H9 (cell line): Measurements from ENCODE around the gene BTNL8. TPM values are rescaled to one million over a fixed set of nuclear protein-coding genes. Genes with fewer than 3 reads are reported as not detected.

Experiments used
- DNase-seq: peaks from one replicate; pipeline ENCODE4 v3.0.0-alpha.2; 2017
- H2AFZ ChIP-seq: one replicate; pipeline ENCODE4 v1.6.1; 2013; ENCODE audit warnings: mild to moderate bottlenecking, low read length, control low read depth, moderate library complexity
- H2AK5ac ChIP-seq: 2 replicates; pipeline ENCODE4 v1.6.1; 2013; ENCODE audit warnings: low read length, control low read depth, mixed read lengths; ENCODE audit not compliant: insufficient read length
- H2BK120ac ChIP-seq: one replicate; pipeline ENCODE4 v1.6.1; 2013; ENCODE audit warnings: low read depth, mild to moderate bottlenecking, low read length, control low read depth, inconsistent platforms; ENCODE audit not compliant: poor library complexity, severe bottlenecking
- H2BK12ac ChIP-seq: 2 replicates; pipeline ENCODE4 v1.6.1; 2013; ENCODE audit warnings: low read length, control low read depth, mixed read lengths, low read depth; ENCODE audit not compliant: insufficient read length
- H2BK15ac ChIP-seq: 2 replicates; pipeline ENCODE4 v1.6.1; 2013; ENCODE audit warnings: low read depth, low read length, control low read depth
- H2BK20ac ChIP-seq: one replicate; pipeline ENCODE4 v1.6.1; 2013; ENCODE audit warnings: low read depth, mild to moderate bottlenecking, low read length, control low read depth, inconsistent platforms; ENCODE audit not compliant: poor library complexity, severe bottlenecking
- H2BK5ac ChIP-seq: 2 replicates; pipeline ENCODE4 v1.6.1; 2013; ENCODE audit warnings: low read length, control low read depth, mixed read lengths; ENCODE audit not compliant: insufficient read length
- H3K14ac ChIP-seq: 2 replicates; pipeline ENCODE4 v1.6.1; 2013; ENCODE audit warnings: low read length, control low read depth; ENCODE audit not compliant: insufficient read depth
- H3K18ac ChIP-seq: 2 replicates; pipeline ENCODE4 v1.6.1; 2013; ENCODE audit warnings: low read depth, mild to moderate bottlenecking, mixed read lengths, low read length, control low read depth; ENCODE audit not compliant: insufficient read length
- H3K23ac ChIP-seq: 2 replicates; pipeline ENCODE4 v1.6.1; 2013; ENCODE audit warnings: low read length, control low read depth, mixed read lengths, low read depth; ENCODE audit not compliant: insufficient read length
- H3K23me2 ChIP-seq: 2 replicates; pipeline ENCODE4 v1.6.1; 2013; ENCODE audit warnings: low read depth, mild to moderate bottlenecking, mixed read lengths, low read length, control low read depth; ENCODE audit not compliant: insufficient read length, poor library complexity, severe bottlenecking
- H3K27ac ChIP-seq: 2 replicates; pipeline ENCODE4 v1.5.1; 2013; ENCODE audit warnings: low read length, control low read depth, mixed read lengths, low read depth; ENCODE audit not compliant: insufficient read length
- H3K27me3 ChIP-seq: 2 replicates; pipeline ENCODE4 v1.6.1; 2013; ENCODE audit warnings: low read length, control low read depth, inconsistent platforms; ENCODE audit not compliant: insufficient read depth
- H3K4ac ChIP-seq: 2 replicates; pipeline ENCODE4 v1.6.1; 2013; ENCODE audit warnings: low read depth, mild to moderate bottlenecking, control low read depth, inconsistent platforms, low read length, moderate library complexity
- H3K4me1 ChIP-seq: 2 replicates; pipeline ENCODE4 v1.6.1; 2013; ENCODE audit warnings: low read length, control low read depth, inconsistent platforms; ENCODE audit not compliant: insufficient read depth
- H3K4me2 ChIP-seq: 2 replicates; pipeline ENCODE4 v1.6.1; 2013; ENCODE audit warnings: low read length, control low read depth, mixed read lengths; ENCODE audit not compliant: insufficient read length, insufficient read depth
- H3K56ac ChIP-seq: 2 replicates; pipeline ENCODE4 v1.6.1; 2013; ENCODE audit warnings: low read depth, mild to moderate bottlenecking, mixed read lengths, low read length, control low read depth; ENCODE audit not compliant: insufficient read length
- H3K79me1 ChIP-seq: 2 replicates; pipeline ENCODE4 v1.6.1; 2013; ENCODE audit warnings: low read depth, mild to moderate bottlenecking, moderate library complexity, low read length, control low read depth, inconsistent platforms; ENCODE audit not compliant: insufficient read depth, poor library complexity, severe bottlenecking
- H3K79me2 ChIP-seq: 2 replicates; pipeline ENCODE4 v1.6.1; 2013; ENCODE audit warnings: low read length, control low read depth, inconsistent platforms; ENCODE audit not compliant: insufficient read depth
- H3K9ac ChIP-seq: 2 replicates; pipeline ENCODE4 v1.6.1; 2013; ENCODE audit warnings: low read length, control low read depth, mixed read lengths; ENCODE audit not compliant: insufficient read length; ENCODE audit errors: extremely low read depth
- H3K9me3 ChIP-seq: one replicate; pipeline ENCODE4 v1.6.1; 2013; ENCODE audit warnings: low read depth, low read length, inconsistent platforms; ENCODE audit not compliant: control insufficient read depth
- H3T11ph ChIP-seq: one replicate; pipeline ENCODE4 v1.6.1; 2013; ENCODE audit warnings: mild to moderate bottlenecking, low read length, control low read depth, inconsistent platforms
- H4K20me1 ChIP-seq: one replicate; pipeline ENCODE4 v1.6.1; 2013; ENCODE audit not compliant: control insufficient read depth, insufficient read length, insufficient read depth
- H4K5ac ChIP-seq: 2 replicates; pipeline ENCODE4 v1.6.1; 2013; ENCODE audit warnings: low read depth, mild to moderate bottlenecking, mixed read lengths, low read length, control low read depth; ENCODE audit not compliant: insufficient read length
- H4K8ac ChIP-seq: replicated peaks from 2 replicates; pipeline ENCODE4 v1.6.1; 2013; ENCODE audit warnings: low read length, control low read depth, mixed read lengths, low read depth; ENCODE audit not compliant: insufficient read length
- H4K91ac ChIP-seq: 2 replicates; pipeline ENCODE4 v1.6.1; 2013; ENCODE audit warnings: low read depth, mild to moderate bottlenecking, moderate library complexity, mixed read lengths, low read length, control low read depth; ENCODE audit not compliant: insufficient read length
- H3K27ac Mint-ChIP-seq, 3 experiments: 2 replicates in 2 of 3; 3 replicates in 1 of 3; pipeline ENCODE4 v1.8.0; 2020 to 2021; ENCODE audit warnings: mixed read lengths in 3 of 3, mild to moderate bottlenecking in 1 of 3, moderate library complexity in 1 of 3
- H3K27me3 Mint-ChIP-seq: 2 replicates; pipeline ENCODE4 v1.8.0; 2021; ENCODE audit warnings: low read depth, mild to moderate bottlenecking, moderate library complexity, mixed read lengths
- H3K36me3 Mint-ChIP-seq, 3 experiments: 2 replicates in 2 of 3; 3 replicates in 1 of 3; pipeline ENCODE4 v1.8.0; 2020 to 2021; ENCODE audit warnings: low read depth in 3 of 3, mixed read lengths in 3 of 3; ENCODE audit not compliant: insufficient read depth in 1 of 3
- H3K4me1 Mint-ChIP-seq, 2 experiments: 2 replicates each; pipeline ENCODE4 v1.8.0; 2020; ENCODE audit warnings: mixed read lengths in 2 of 2
- H3K4me3 Mint-ChIP-seq, 2 experiments: 2 replicates in 1 of 2; 3 replicates in 1 of 2; pipeline ENCODE4 v1.8.0; 2020 to 2021; ENCODE audit warnings: mild to moderate bottlenecking in 2 of 2, mixed read lengths in 2 of 2, moderate library complexity in 1 of 2
- H3K9me3 Mint-ChIP-seq, 2 experiments: 2 replicates in 1 of 2; 3 replicates in 1 of 2; pipeline ENCODE4 v1.8.0; 2020; ENCODE audit warnings: mild to moderate bottlenecking in 2 of 2, mixed read lengths in 2 of 2, moderate library complexity in 1 of 2
- CTCF ChIP-seq: fragments of 200-600 bp; sonication (generic); conservative IDR thresholded peaks from 3 replicates; pipeline ENCODE4 v1.8.0; 2021; ENCODE audit warnings: antibody characterized with exemption, mild to moderate bottlenecking
- WGBS: extraction: QIAGEN DNeasy Blood & Tissue Kit; methylation state at CpG from one replicate; pipeline ENCODE4 v1.1.7; 2013; ENCODE audit warnings: missing lambda C conversion rate, low lambda C conversion rate, mixed read lengths; ENCODE audit not compliant: insufficient read length; ENCODE audit errors: extremely low coverage; 5-methylcytosine and 5-hydroxymethylcytosine counted together
- total RNA-seq: library from RNA; stranded (reverse); gene quantifications from 2 replicates; pipeline ENCODE4 v1.2.1, GENCODE V29; 2021

The BTNL8 gene
- total RNA-seq, 1 experiment from 2014 or later: 0.13 TPM

GRCh38 chr5:180975338-180975737, 76.4 kb downstream of the BTNL8 start:
- Histone ChIP-seq H3K27me3 (no peaks in the 10 kb centered on the region), H2BK15ac (no peak overlapping the region), H2BK20ac (no peak overlapping the region), H4K8ac (no peak overlapping the region), H4K5ac (no peak overlapping the region), H3K4ac (no peak overlapping the region), H4K91ac (no peak overlapping the region), H3K27ac (no peak overlapping the region), H2AK5ac (no peak overlapping the region), H3K9me3 (no peaks in the 10 kb centered on the region), H3K23me2 (no peaks in the 10 kb centered on the region), H3K14ac (no peak overlapping the region), H2BK5ac (no peak overlapping the region), H2BK120ac (no peak overlapping the region), H3K56ac (no peak overlapping the region), H2AFZ (no peak overlapping the region), H4K20me1 (no peaks in the 10 kb centered on the region), H3K9ac (no peak overlapping the region), H3K4me2 (no peak overlapping the region), H3K18ac (no peak overlapping the region), H2BK12ac (no peak overlapping the region), H3K4me1 (no peaks in the 10 kb centered on the region), H3K79me2 (no peaks in the 10 kb centered on the region), H3K79me1 (no peaks in the 10 kb centered on the region), H3K23ac (no peak overlapping the region), H3T11ph (no peak overlapping the region)
- Mint-ChIP-seq H3K27ac (no peak overlapping the region), H3K4me3 (no peak overlapping the region), H3K27me3 (peaks cover 1% of the 10 kb centered on the region; the same call in 1 of the 2 replicates), H3K9me3 (peaks cover 0 to 11% of the 10 kb centered on the region in 2 experiments; a peak in 2 of 5 replicates), H3K36me3 (no peaks in the 10 kb centered on the region), H3K4me1 (no peaks in the 10 kb centered on the region)
- no peak for DNase-seq
- TF ChIP-seq CTCF: no peak
- WGBS: no CpG with 5 or more reads among the region's 2 CpGs
